GM12865 (cell line): ENCODE data around the gene FBLN5.

Source experiments
- DNase-seq: peaks from one replicate; pipeline ENCODE4 v3.0.0; 2010; ENCODE audit warnings: low read depth
- H3K4me3 ChIP-seq: 2 replicates; pipeline ENCODE4 v1.5.1; 2011; ENCODE audit warnings: mild to moderate bottlenecking, low read depth, low read length, control low read depth
- CTCF ChIP-seq: IDR thresholded peaks from 2 replicates; pipeline ENCODE4 v1.5.1; 2011; ENCODE audit warnings: low read length, control low read depth, low read depth, inconsistent platforms; ENCODE audit not compliant: insufficient read depth; ENCODE audit errors: missing control alignments

Gene FBLN5

GRCh38 chr14:91831337-91831736, 116.2 kb downstream of the FBLN5 start:
- no peak for DNase-seq
- no peak for TF ChIP-seq CTCF
- no peak overlapping the region for H3K4me3 ChIP-seq

- no peak overlapping the region for H3K4me3 ChIP-seq
- DNase-seq = peak; percentile 76
- TF ChIP-seq CTCF = no peak
Observed at GRCh38 chr14:91830777-91831176, 116.7 kb downstream of the FBLN5 start.

GRCh38 chr14:91829511-91829910, 118.0 kb downstream of the FBLN5 start:
- H3K4me3 ChIP-seq = no peak overlapping the region
- DNase-seq = no peak
- no peak for TF ChIP-seq CTCF

- no peak overlapping the region for H3K4me3 ChIP-seq
- TF ChIP-seq CTCF = no peak
- DNase-seq = no peak
Observed at GRCh38 chr14:91827746-91828145, 119.7 kb downstream of the FBLN5 start.
